Activated naive CD8-positive, alpha-beta T cell treated with anti-CD3 and anti-CD28 coated beads, Interleukin-2, amount 10 ng/mL, durations not matched to agents 7 days and 5 days (primary cell): ENCODE results near the gene IL17RB. TPM values are rescaled to one million over a fixed set of nuclear protein-coding genes. Genes with fewer than 3 reads are reported as not detected.

Experiments used
- ATAC-seq: fragments of 150-1000 bp; cut with Tn5 transposase; one replicate; pipeline ENCODE4 v1.10.0; 2021; ENCODE audit warnings: low read depth, moderate library complexity
- POLR2A ChIA-PET: fragments of 350-600 bp; sonication (Branson Sonifier 250); formaldehyde crosslinking; loops from one replicate; lab custom pipeline; 2021; ENCODE audit warnings: antibody characterized with exemption; lab: Charles Lee
- DNase-seq: peaks from one replicate; pipeline ENCODE4 v3.0.0; 2021
- H3K27ac Mint-ChIP-seq: one replicate; pipeline ENCODE4 v1.8.0; 2022; ENCODE audit warnings: mild to moderate bottlenecking, mixed read lengths
- H3K27me3 Mint-ChIP-seq: one replicate; pipeline ENCODE4 v1.8.0; 2022; ENCODE audit warnings: mild to moderate bottlenecking, moderate library complexity, mixed read lengths
- H3K36me3 Mint-ChIP-seq: one replicate; pipeline ENCODE4 v1.8.0; 2021; ENCODE audit warnings: mild to moderate bottlenecking, mixed read lengths
- H3K4me1 Mint-ChIP-seq: one replicate; pipeline ENCODE4 v1.8.0; 2021; ENCODE audit warnings: mixed read lengths
- H3K4me3 Mint-ChIP-seq: one replicate; pipeline ENCODE4 v1.8.0; 2022; ENCODE audit warnings: mild to moderate bottlenecking, moderate library complexity, mixed read lengths
- H3K9me3 Mint-ChIP-seq: one replicate; pipeline ENCODE4 v1.8.0; 2021; ENCODE audit warnings: mixed read lengths
- total RNA-seq, 2 experiments: library from RNA; stranded (reverse); gene quantifications; one replicate each; pipeline ENCODE4 v1.2.3, GENCODE V29; 2021

The IL17RB gene
- total RNA-seq, 2 experiments from 2014 or later: 0.31 to 0.42 TPM

DNA sequence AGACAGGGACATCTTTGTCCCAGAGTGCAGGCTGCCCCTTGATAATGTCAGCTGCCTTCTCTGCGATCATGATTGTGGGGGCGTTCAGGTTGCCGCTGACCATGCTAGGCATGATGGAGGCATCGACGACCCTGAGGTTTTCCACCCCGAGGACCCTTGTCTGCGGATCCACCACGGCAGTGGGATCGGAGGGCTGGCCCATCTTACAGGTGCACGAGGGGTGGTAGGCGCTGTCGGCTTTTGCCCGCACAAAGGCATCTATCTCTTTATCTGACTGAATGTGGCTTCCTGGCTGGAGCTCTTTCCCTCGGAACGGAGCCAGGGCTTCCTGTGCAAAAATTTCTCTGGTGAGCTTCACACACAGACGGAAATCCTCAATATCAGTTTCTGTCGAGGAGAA lies 28.6 kb upstream of the IL17RB start:
- peaks cover 2% of the 10 kb centered on the region for H3K4me1 Mint-ChIP-seq
- POLR2A ChIA-PET: no interaction called here
- no peaks in the 10 kb centered on the region for H3K36me3 Mint-ChIP-seq
- no peaks in the 10 kb centered on the region for H3K27me3 Mint-ChIP-seq
- H3K9me3 Mint-ChIP-seq: no peaks in the 10 kb centered on the region
- H3K4me3 Mint-ChIP-seq: no peak overlapping the region
- no peak for DNase-seq
- no peak overlapping the region for H3K27ac Mint-ChIP-seq
- no peak for ATAC-seq

DNA sequence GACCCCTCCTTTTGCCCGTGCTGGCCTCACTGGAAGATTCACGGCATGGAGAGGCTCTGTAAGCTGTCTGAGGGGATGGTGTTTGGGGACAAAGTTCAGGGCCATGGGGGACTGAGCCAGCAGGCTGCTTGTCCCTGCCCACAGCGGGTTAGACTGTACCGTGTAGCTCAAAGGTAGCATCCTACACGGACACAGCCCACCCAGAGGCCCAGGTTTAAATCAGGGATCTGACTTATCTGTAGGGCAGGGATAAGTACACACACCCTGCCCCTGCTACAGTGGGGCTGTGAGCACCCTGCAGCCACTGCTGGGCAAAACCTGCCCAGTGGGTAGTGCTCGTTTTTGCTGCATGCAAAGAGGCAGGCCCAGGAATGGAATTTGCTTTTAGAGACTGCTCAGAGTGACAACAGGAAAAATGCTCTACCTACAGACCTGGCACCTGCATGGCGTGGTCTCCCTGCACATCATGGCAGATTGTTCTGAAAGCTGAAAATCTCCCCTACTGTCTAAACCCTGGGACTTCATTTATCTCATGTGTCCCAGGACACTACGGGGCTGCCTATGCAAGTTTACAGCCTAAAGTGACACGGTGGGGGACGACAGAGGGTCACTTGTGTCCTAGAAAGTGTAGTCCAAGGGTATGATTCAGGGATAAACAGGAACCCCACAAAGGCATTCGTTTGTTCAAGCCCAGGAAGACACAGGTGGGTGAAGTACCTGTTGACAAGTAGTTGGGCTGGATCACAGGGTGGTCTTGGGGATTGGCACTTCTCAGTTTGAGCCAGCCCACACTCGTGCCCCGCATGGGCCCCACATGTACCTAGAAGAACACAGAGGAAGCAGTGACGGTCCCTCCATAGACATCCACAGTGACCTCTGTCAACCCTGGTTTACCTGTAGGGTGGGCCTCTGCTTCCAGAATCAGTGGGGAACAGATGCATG lies 27.9 kb upstream of the IL17RB start:
- H3K4me3 Mint-ChIP-seq: no peak overlapping the region
- H3K9me3 Mint-ChIP-seq: no peaks in the 10 kb centered on the region
- ATAC-seq: no peak
- no peaks in the 10 kb centered on the region for H3K27me3 Mint-ChIP-seq
- POLR2A ChIA-PET: no interaction called here
- H3K4me1 Mint-ChIP-seq: peaks cover 2% of the 10 kb centered on the region
- H3K36me3 Mint-ChIP-seq: no peaks in the 10 kb centered on the region
- no peak for DNase-seq
- no peak overlapping the region for H3K27ac Mint-ChIP-seq

DNA sequence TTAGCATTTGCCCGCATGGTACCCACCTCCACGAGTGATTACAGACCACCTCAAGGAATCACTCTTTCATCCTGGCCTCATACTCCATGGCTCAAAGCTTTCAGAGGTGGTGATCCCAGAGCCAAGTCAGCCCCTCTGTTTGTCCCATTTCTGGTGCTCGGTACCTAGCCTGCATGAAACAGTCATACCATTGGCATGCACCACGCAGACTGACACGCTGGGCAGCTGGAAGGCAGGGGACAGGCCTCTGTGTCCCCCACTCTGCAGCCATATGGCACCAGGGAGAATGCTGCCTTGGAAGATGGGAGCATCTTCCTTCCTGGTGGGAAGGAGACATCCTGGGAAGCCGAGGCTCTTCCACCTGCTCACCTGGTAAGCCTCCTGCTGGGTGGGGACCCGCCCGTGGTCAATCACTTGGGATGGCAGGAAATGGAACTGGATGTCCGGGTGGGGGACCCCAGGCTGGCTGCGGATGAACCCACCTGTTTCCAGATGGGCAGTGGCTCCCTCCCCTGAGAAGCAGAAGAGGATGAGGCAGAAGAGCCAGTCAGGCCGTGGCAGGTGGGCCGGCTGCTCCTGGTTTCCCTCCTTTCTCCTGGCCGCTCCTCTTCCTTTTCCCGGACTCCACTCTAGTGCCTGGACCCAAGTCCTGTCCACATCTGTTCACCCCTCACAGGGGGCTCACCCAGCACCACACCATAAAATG lies 27.1 kb upstream of the IL17RB start:
- H3K9me3 Mint-ChIP-seq: no peaks in the 10 kb centered on the region
- DNase-seq: no peak
- POLR2A ChIA-PET: no interaction called here
- H3K36me3 Mint-ChIP-seq: no peaks in the 10 kb centered on the region
- H3K4me1 Mint-ChIP-seq: peaks cover 2% of the 10 kb centered on the region
- H3K27me3 Mint-ChIP-seq: no peaks in the 10 kb centered on the region
- H3K4me3 Mint-ChIP-seq: no peak overlapping the region
- no peak for ATAC-seq
- H3K27ac Mint-ChIP-seq: no peak overlapping the region

DNA sequence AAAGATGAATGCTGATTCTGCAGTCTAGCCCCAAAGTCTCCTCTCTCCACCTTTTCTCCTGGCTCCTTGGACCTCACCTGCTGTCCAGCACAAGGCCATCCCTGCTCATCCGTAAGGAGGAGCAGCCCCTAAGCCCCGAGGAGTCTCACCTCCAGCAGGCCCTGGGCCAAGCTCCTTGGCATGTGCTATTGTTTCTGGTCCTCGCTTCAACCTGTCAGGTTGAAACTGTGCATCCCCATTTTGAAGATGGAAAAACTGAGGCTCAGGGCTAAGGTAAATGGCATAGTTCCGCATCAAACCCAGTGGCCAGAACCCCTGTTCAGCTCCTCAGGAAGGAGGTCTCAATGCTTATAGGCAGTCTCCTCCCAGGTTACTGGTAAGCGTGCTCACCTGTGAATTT lies 26.3 kb upstream of the IL17RB start:
- ATAC-seq (no peak), DNase-seq (no peak)
- no peaks in the 10 kb centered on the region for H3K9me3 Mint-ChIP-seq
- H3K4me1 Mint-ChIP-seq: peaks cover 2% of the 10 kb centered on the region
- H3K36me3 Mint-ChIP-seq: no peaks in the 10 kb centered on the region
- POLR2A ChIA-PET: no interaction called here
- no peak overlapping the region for H3K27ac Mint-ChIP-seq
- H3K27me3 Mint-ChIP-seq: peaks cover 4% of the 10 kb centered on the region
- no peak overlapping the region for H3K4me3 Mint-ChIP-seq

DNA sequence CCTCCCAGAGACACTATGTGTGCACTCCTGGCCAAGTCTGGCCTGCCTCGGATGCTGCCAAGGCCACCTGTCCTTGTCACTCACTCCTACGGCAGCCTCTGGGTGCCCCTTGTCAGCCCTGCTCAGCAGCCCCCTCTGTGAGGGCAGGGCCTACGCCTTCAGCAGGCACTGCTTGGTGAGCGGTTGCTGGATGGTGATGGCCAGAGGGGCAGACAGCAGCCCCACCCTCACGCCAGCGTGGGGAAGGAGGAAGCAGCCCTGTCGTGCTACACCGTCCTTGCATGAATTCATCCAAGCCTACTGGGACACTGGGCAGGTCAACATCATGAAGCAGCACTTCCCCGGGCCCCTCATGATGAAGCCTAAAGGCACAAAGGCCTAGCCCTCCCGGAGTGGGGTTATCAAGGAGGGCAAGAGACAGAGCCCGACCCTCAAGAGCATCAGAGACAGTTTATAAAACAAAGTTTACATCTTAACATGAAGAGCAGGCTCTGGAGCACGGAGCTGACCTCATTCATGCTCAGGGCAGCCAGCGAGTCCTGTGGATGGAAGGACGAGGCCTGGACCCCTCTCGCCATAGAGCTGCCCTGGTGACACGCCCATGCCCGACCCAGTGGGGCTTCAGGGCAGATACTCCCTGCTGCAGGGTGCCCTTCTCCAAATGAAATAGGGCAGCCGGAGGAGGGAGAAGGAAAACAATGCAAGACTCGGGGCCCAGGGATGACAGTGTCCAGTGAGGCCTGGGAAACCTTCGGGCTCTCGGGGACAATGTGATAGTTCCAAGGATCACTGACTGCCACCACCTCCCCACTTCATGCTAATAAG lies 25.4 kb upstream of the IL17RB start:
- Mint-ChIP-seq H3K36me3 (no peaks in the 10 kb centered on the region), H3K27me3 (peaks cover 11% of the 10 kb centered on the region), H3K4me3 (no peak overlapping the region), H3K9me3 (no peaks in the 10 kb centered on the region), H3K4me1 (peaks cover 2% of the 10 kb centered on the region), H3K27ac (no peak overlapping the region)
- POLR2A ChIA-PET: no interaction called here
- no peak for ATAC-seq
- no peak for DNase-seq

DNA sequence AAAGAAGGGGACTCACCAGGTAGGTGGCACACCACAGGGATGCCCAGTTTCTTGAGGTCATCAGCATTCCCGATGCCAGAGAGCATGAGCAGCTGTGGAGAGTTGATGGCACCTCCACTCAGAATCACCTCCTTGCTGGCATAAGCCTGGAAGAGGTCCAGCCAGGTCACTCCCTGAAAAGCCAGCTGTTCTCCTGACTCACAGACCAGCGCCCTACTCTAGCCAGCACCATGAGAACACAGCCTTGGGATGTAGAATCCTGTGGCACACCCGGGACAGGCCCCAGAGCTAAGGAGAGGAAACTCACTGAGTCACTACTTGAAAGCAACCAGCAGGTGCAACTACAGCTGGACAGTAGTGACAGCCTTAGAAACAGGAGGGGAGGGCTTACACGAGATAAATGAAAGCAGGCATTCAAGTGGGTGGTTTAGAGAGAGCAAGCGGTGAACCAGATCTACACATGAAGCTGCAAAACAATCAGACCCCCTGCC lies 24.7 kb upstream of the IL17RB start:
- Mint-ChIP-seq H3K36me3 (no peaks in the 10 kb centered on the region), H3K27me3 (peaks cover 17% of the 10 kb centered on the region), H3K9me3 (no peaks in the 10 kb centered on the region), H3K27ac (no peak overlapping the region), H3K4me3 (no peak overlapping the region), H3K4me1 (peaks cover 2% of the 10 kb centered on the region)
- POLR2A ChIA-PET: no interaction called here
- no peak for ATAC-seq
- DNase-seq: no peak

DNA sequence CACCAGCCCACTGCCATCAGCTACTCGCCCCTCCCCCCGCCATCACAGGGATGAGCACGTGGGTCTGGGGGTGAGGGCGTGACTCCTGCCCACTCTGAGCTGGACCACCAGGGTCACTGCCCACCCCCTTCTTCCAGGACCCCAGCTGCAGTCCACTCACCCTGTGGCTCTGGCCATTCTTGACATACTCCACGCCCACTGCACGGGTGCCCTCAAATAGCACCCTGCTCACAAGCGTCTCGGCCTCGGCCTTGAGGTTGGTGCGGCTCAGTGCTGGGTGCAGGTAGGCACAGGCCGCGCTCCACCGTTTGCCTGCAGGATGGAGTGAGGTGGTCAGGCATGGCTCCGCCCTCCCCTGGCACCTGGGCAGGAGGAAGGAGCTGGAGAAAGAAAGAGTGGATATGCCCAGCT lies 24.0 kb upstream of the IL17RB start:
- POLR2A ChIA-PET: no interaction called here
- Mint-ChIP-seq H3K36me3 (no peaks in the 10 kb centered on the region), H3K4me1 (peaks cover 2% of the 10 kb centered on the region), H3K9me3 (no peaks in the 10 kb centered on the region), H3K4me3 (no peak overlapping the region), H3K27me3 (peaks cover 20% of the 10 kb centered on the region), H3K27ac (no peak overlapping the region)
- ATAC-seq: no peak
- no peak for DNase-seq

DNA sequence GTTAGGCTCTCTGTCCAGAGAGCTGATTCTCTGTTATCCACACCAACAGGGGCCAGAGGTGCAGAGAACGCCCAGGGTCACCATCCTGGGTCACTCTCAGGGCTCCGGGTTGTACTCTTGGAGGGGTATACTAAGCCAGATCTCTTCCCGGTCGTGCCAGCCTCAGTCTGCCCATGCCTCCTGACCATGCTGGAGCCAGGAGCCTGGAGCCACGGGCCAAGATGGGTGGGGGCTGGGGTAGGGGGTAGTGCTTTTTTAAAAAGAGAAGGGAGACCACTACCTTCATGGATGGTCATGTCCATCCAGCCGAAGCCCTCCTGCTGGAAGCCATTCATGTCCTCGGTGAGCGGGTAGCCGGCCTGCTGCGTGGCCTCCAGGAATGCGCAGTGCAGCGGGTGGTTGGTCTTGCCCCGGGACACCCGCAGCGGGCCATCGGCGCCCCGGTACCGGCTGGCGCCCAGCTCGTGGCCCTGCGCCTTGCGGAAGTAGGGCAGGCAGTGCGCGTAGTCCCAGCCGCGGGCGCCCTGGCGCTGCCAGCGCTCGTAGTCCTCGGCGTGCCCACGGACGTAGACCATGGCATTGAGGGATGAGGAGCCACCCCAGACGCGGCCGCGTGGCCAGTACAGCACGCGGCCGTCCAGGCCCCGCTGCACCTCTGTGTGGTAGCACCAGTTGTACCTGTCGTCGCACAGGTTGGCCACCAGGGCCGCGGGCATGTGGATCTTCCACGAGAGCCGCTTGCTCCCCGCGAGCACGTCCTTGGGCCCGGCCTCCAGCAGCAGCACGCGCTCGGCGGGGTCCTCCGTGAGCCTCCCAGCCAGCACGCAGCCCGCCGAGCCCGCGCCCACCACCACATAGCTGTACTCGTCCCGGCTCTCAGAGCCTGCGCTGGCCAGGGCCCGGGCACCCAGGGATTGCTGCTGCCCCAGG lies 23.1 kb upstream of the IL17RB start:
- DNase-seq (no peak), ATAC-seq (no peak)
- POLR2A ChIA-PET: no interaction called here
- Mint-ChIP-seq H3K27ac (no peak overlapping the region), H3K36me3 (no peaks in the 10 kb centered on the region), H3K9me3 (no peaks in the 10 kb centered on the region), H3K4me3 (no peak overlapping the region), H3K4me1 (no peaks in the 10 kb centered on the region), H3K27me3 (peaks cover 29% of the 10 kb centered on the region)

DNA sequence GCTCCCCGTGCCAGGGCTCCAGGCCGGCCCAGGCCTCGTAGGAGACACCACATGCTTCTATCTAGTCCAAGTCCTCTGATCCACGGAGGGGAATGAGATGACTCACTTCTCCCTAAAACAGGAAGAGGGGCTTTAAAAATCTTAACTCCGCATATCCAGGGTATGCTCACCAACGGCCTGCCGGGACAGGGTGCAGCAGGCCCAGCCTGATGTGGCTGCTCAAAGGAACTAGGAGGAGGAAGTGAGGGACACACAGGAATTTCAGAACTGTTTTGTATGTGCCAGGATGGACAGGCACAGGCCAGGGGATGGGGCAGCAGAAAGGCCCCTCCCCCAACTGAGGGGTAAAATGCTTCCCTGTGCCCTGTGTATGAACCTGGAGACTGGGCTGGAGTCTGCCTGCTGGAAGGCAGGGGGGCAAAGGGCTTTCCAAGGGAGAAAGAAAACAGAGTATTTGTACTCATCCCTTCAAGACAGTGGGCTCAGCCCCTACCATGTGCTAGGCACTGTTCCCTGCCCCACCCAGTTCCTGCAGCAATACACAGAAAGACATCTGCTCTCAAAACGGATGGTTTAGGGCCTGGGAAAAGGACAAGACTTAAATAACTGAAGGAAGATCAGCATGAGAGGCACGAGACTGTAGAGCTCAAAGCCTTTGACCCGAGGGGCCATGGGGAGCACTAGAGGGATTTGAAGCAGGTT lies 22.3 kb upstream of the IL17RB start:
- no peak overlapping the region for H3K27ac Mint-ChIP-seq
- peaks cover 29% of the 10 kb centered on the region for H3K27me3 Mint-ChIP-seq
- DNase-seq: no peak
- H3K9me3 Mint-ChIP-seq: no peaks in the 10 kb centered on the region
- ATAC-seq: no peak
- no peaks in the 10 kb centered on the region for H3K36me3 Mint-ChIP-seq
- POLR2A ChIA-PET: no interaction called here
- H3K4me3 Mint-ChIP-seq: no peak overlapping the region
- no peaks in the 10 kb centered on the region for H3K4me1 Mint-ChIP-seq

DNA sequence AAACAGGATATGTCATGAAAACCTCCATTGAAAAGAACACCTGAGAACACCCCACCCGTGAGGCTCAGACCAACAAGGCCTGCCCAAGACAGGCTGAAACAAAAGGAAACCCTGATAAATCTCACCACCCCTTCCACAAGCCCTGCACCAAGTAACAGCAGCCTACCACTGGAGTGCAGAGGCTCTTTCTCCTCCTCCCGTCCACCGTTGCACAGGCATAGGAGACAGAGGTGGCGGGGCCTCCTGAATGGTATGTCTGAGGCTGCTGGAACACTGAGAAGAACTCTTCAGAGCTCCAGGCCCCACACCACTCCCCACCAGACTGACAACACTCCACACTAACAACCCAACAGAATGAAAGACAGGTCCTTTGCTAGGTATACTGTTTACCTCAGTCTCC lies 21.6 kb upstream of the IL17RB start:
- Mint-ChIP-seq H3K9me3 (no peaks in the 10 kb centered on the region), H3K36me3 (no peaks in the 10 kb centered on the region), H3K27me3 (peaks cover 29% of the 10 kb centered on the region), H3K27ac (no peak overlapping the region), H3K4me1 (no peaks in the 10 kb centered on the region), H3K4me3 (no peak overlapping the region)
- DNase-seq (no peak), ATAC-seq (no peak)
- POLR2A ChIA-PET: no interaction called here

DNA sequence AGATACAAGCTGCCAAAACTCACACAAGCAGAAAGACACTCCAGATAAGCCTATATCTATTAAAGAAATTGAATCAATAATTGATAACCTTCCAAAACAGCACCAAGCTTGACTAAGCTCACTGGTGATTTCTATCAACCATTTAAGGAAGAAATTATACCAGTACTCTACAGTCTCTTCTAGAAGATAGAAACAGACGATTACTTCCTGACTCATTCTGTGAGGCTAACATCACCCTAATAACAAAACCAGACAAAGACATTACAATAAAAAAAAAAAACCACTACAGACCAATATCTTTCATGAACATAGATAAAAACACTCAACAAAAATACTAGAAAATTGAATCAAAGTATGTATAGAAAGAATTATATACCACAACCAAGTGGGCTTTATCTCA lies 20.3 kb upstream of the IL17RB start:
- DNase-seq: no peak
- Mint-ChIP-seq H3K27me3 (peaks cover 29% of the 10 kb centered on the region), H3K27ac (no peak overlapping the region), H3K9me3 (no peaks in the 10 kb centered on the region), H3K4me1 (no peaks in the 10 kb centered on the region), H3K4me3 (no peak overlapping the region), H3K36me3 (no peaks in the 10 kb centered on the region)
- no peak for ATAC-seq
- POLR2A ChIA-PET: no interaction called here

DNA sequence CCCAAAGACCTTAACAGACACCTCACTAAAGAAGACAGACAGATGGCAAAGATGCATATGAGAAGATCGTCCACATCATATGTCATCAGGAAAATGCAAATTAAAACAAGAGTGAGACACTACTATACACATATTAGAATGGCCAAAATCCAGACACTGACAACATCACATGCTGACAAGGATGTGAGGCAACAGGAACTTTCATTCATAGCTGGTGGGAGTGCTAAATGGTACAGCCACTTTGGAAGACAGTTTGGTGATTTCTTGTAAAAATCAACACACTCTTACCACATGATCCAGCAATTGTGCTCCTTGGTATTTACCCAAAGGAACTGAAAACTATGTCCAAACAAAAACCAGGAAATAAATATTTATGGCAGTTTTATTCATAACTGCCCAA lies 17.8 kb upstream of the IL17RB start:
- POLR2A ChIA-PET: no interaction called here
- no peak for DNase-seq
- Mint-ChIP-seq H3K4me3 (no peak overlapping the region), H3K9me3 (no peaks in the 10 kb centered on the region), H3K27me3 (peaks cover 29% of the 10 kb centered on the region), H3K36me3 (no peaks in the 10 kb centered on the region), H3K4me1 (no peaks in the 10 kb centered on the region), H3K27ac (no peak overlapping the region)
- ATAC-seq: no peak
